Lung (tissue), 12 donors: ENCODE data around the gene PRKG1. TPM values are rescaled to one million over a fixed set of nuclear protein-coding genes. Genes with fewer than 3 reads are reported as not detected.

Source experiments
- ATAC-seq: fragments of 200-7000 bp; cut with Tn5 transposase; one replicate; pipeline ENCODE4 v1.9.1; 2020; ENCODE audit warnings: moderate number of reproducible peaks; ENCODE audit not compliant: insufficient read depth, low FRiP score
- DNase-seq, 3 donors: peaks; one replicate each; pipeline ENCODE4 v3.0.0-alpha.2; 2013 to 2017
- H3K27ac ChIP-seq, 2 donors: one replicate each; pipeline ENCODE4 v1.5.1; 2013; ENCODE audit warnings: mild to moderate bottlenecking in 2 of 2, moderate library complexity in 2 of 2, control low read depth in 1 of 2, inconsistent platforms in 1 of 2, low read depth in 1 of 2, low read length in 1 of 2
- H3K27me3 ChIP-seq, 3 donors: one replicate each; pipeline ENCODE4 v1.5.1; 2013; ENCODE audit warnings: low read length in 2 of 3; ENCODE audit not compliant: control insufficient read depth in 3 of 3, insufficient read depth in 3 of 3
- H3K36me3 ChIP-seq, 4 donors: one replicate each; pipeline ENCODE4 v1.5.1; 2013; ENCODE audit warnings: low read length in 4 of 4, mild to moderate bottlenecking in 1 of 4, moderate library complexity in 1 of 4; ENCODE audit not compliant: control insufficient read depth in 4 of 4, insufficient read depth in 4 of 4
- H3K4me1 ChIP-seq, 5 donors: one replicate each; pipeline ENCODE4 v1.5.1; 2013; ENCODE audit warnings: low read length in 5 of 5, mild to moderate bottlenecking in 2 of 5, moderate library complexity in 1 of 5; ENCODE audit not compliant: control insufficient read depth in 5 of 5, insufficient read depth in 5 of 5
- H3K4me3 ChIP-seq: one replicate; pipeline ENCODE4 v1.5.1; 2013; ENCODE audit warnings: mild to moderate bottlenecking, control low read depth, moderate library complexity
- H3K9ac ChIP-seq, 2 donors: one replicate each; pipeline ENCODE4 v1.5.1; 2013; ENCODE audit warnings: low read length in 2 of 2, control low read depth in 1 of 2; ENCODE audit not compliant: insufficient read depth in 1 of 2
- H3K9me3 ChIP-seq, 4 donors: one replicate each; pipeline ENCODE4 v1.5.1; 2013; ENCODE audit warnings: low read length in 3 of 4, mild to moderate bottlenecking in 1 of 4, moderate library complexity in 1 of 4; ENCODE audit not compliant: control insufficient read depth in 4 of 4, insufficient read depth in 3 of 4
- whole genome bisulfite sequencing, 2 donors: extraction: QIAGEN DNeasy Blood & Tissue Kit; methylation state at CpG; one replicate each; pipeline ENCODE4 v1.1.7; 2013; 5-methylcytosine and 5-hydroxymethylcytosine counted together
- polyA plus RNA-seq, 2 donors: library from polyadenylated mRNA; stranded (reverse); fragments of 200-250 nt; gene quantifications; one replicate each; pipeline ENCODE4 v1.2.1, GENCODE V29; 2013
- total RNA-seq, 2 donors: library from RNA; depleted of rRNA in 1 of 2; stranded (reverse); fragments of >200 nt in 1 of 2; gene quantifications; one replicate each; pipeline ENCODE4 v1.2.1, GENCODE V29; 2014 to 2021
- TF ChIP-seq, protein P1 (sequence below): IDR thresholded peaks from 2 replicates; pipeline ENCODE4 v1.5.1; 2012; ENCODE audit warnings: mild to moderate bottlenecking; ENCODE audit errors: control extremely low read depth, extremely low read depth
- donor health status: control.
- donor health status: control.
- donor health status: Bipolar disorder and iron deficiency.
- donor health status: healthy.
- donor health status: DM: yes; HTN: yes; CAD: no.

Gene PRKG1
- total and polyA plus RNA-seq, 4 donors, result 2.1 to 50.8 (median 15.1) TPM

DNA sequence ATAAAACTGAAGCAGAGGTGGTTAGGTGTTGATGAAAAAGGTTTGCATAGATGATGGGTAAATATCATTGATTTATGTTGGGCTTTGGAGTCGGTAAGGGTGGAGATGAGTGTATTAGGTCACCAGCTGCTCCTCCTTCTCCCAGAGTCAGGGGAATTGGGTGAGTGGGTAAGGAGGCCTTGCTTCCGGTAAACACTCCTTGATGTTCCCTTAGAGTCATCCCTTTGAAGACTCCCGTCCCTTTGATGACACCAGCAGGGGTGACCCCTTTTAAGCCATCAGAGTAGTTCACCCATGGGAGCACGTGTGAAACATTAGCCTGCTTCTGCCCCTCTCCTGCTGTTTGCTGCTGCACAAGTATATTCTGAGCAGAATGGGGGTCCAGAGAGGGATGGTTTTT lies 1147.6 kb downstream of the PRKG1 start:
- Histone ChIP-seq H3K27me3 (no peaks in the 10 kb centered on the region), H3K4me1 (peaks cover 0 to 1% (median 0%) of the 10 kb centered on the region in 5 donors), H3K27ac (no peak overlapping the region), H3K9me3 (no peaks in the 10 kb centered on the region), H3K9ac (no peak overlapping the region), H3K36me3 (no peaks in the 10 kb centered on the region), H3K4me3 (no peak overlapping the region)
- ATAC-seq (no peak), DNase-seq (no peak)
- TF ChIP-seq, protein P1, sequence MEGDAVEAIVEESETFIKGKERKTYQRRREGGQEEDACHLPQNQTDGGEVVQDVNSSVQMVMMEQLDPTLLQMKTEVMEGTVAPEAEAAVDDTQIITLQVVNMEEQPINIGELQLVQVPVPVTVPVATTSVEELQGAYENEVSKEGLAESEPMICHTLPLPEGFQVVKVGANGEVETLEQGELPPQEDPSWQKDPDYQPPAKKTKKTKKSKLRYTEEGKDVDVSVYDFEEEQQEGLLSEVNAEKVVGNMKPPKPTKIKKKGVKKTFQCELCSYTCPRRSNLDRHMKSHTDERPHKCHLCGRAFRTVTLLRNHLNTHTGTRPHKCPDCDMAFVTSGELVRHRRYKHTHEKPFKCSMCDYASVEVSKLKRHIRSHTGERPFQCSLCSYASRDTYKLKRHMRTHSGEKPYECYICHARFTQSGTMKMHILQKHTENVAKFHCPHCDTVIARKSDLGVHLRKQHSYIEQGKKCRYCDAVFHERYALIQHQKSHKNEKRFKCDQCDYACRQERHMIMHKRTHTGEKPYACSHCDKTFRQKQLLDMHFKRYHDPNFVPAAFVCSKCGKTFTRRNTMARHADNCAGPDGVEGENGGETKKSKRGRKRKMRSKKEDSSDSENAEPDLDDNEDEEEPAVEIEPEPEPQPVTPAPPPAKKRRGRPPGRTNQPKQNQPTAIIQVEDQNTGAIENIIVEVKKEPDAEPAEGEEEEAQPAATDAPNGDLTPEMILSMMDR, result no peak
- WGBS, 2 donors, result 74 to 87% methylated on average over 4 of the region's 4 CpGs

DNA sequence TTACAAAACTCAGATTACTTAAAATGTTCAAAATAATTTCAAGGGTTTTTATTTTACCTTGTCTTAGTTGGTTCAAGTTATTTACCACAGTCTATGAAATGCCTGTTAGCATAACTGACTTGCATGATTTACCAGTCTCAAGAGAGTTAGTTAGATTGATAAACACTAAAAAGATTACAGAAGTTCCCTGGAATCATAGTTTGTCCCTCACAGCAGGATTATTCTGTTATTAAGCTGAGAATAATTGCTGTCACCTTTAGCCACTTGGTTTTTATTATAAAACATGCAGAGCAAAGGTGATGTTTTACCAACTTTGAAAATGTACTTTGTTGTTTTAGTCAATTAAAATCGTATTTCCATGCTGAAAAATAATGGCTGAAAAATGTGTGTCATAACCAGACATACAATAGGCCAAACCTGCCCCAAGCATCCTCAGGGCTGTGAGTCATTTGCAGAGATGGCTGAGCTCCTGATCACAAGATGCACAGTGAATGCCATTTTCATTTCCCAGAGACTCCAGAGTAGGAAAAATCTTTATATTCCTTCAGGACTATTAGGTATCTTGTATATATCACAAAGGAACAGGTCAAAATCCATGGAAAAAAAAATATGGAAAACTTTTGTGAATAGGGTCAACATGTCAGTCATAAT lies 1152.0 kb downstream of the PRKG1 start:
- DNase-seq (no peak), ATAC-seq (no peak)
- 73 to 74% methylated on average over 1 of the region's 1 CpG for WGBS, 2 donors
- Histone ChIP-seq H3K36me3 (no peaks in the 10 kb centered on the region), H3K27ac (no peak overlapping the region), H3K9me3 (no peaks in the 10 kb centered on the region), H3K4me1 (no peaks in the 10 kb centered on the region), H3K4me3 (no peak overlapping the region), H3K27me3 (no peaks in the 10 kb centered on the region), H3K9ac (no peak overlapping the region)
- TF ChIP-seq, protein P1, result no peak

DNA sequence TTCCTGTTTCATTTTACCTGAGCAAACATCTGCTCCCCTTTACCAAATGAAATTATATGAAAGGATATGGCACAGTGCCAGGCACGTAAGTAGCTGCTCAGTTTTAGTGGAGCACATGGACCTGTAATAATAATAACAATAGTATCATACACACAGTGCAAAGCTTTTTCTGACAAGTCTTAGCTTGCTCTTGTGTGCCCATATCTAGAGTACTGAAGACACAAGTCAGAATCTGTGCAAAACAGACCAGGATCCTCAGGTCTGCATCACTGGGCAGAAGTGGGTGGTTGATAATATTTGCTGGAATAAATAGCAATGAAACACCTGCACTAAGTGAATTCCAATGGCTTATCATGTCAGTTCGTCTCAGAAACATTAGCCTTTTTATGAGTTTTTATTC lies 1154.3 kb downstream of the PRKG1 start:
- WGBS, 2 donors, result 75 to 88% methylated on average over 2 of the region's 2 CpGs

More for the DNA sequence above, 1154.3 kb downstream of the PRKG1 start:
- Histone ChIP-seq H3K4me3 (no peak overlapping the region), H3K36me3 (no peaks in the 10 kb centered on the region), H3K9me3 (no peaks in the 10 kb centered on the region), H3K27ac (no peak overlapping the region), H3K4me1 (peaks cover 0 to 7% (median 3%) of the 10 kb centered on the region in 5 donors), H3K9ac (no peak overlapping the region), H3K27me3 (no peaks in the 10 kb centered on the region)
- DNase-seq (no peak), ATAC-seq (no peak)
- TF ChIP-seq, protein P1, result no peak
